ENCODE results near the gene NIPAL1. TPM values are rescaled to one million over a fixed set of nuclear protein-coding genes. Genes with fewer than 3 reads are reported as not detected.
"Not testable (repeated sequence)": the region's sequence is repeated elsewhere in the genome, so short reads cannot be mapped to it uniquely, and the experiment has no call there.

The NIPAL1 gene
- total RNA-seq, 1 experiment from 2014 or later, result 21.0 TPM

DNA sequence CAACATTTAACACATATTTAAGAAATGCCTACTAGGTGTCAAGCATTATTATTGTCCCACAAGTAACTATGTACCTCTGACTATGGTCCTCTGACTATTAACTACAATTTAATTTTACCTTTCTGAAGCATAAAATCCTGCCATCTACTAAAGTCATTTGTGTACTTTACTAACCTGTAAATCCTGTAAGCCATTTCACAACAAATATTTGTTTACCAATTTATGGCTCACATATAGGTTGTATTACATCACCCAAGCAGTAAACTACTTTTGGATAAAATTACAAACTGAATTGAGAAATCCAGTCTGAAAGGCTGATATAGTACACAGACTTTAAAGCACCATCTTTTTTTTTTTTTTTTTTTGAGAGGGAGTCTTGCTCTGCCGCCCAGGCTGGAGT is 43.9 kb upstream of the NIPAL1 start:
- Mint-ChIP-seq H3K4me1 (ENCODE audit: low read depth, unreplicated experiment) (no peaks in the 10 kb centered on the region), H3K9me3 (ENCODE audit: low read depth, unreplicated experiment) (no peaks in the 10 kb centered on the region), H3K36me3 (ENCODE audit: insufficient read depth, unreplicated experiment) (no peaks in the 10 kb centered on the region), H3K27me3 (ENCODE audit: unreplicated experiment) (no peaks in the 10 kb centered on the region), H3K4me3 (ENCODE audit: low read depth, unreplicated experiment) (no peak overlapping the region), H3K27ac (ENCODE audit: unreplicated experiment) (no peak overlapping the region)
- intact Hi-C loops (cut with micrococcal nuclease; ENCODE audit: unreplicated experiment), result no loop called here
- no TSS peak for BruUV-seq (replicated peaks)
- DNase-seq, result no peak
- CTCF ChIA-PET, result no interaction called here
- TF ChIP-seq, protein P1, sequence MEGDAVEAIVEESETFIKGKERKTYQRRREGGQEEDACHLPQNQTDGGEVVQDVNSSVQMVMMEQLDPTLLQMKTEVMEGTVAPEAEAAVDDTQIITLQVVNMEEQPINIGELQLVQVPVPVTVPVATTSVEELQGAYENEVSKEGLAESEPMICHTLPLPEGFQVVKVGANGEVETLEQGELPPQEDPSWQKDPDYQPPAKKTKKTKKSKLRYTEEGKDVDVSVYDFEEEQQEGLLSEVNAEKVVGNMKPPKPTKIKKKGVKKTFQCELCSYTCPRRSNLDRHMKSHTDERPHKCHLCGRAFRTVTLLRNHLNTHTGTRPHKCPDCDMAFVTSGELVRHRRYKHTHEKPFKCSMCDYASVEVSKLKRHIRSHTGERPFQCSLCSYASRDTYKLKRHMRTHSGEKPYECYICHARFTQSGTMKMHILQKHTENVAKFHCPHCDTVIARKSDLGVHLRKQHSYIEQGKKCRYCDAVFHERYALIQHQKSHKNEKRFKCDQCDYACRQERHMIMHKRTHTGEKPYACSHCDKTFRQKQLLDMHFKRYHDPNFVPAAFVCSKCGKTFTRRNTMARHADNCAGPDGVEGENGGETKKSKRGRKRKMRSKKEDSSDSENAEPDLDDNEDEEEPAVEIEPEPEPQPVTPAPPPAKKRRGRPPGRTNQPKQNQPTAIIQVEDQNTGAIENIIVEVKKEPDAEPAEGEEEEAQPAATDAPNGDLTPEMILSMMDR (IDR thresholded peaks at IDR 0.05; ENCODE audit: unreplicated experiment), result no peak

DNA sequence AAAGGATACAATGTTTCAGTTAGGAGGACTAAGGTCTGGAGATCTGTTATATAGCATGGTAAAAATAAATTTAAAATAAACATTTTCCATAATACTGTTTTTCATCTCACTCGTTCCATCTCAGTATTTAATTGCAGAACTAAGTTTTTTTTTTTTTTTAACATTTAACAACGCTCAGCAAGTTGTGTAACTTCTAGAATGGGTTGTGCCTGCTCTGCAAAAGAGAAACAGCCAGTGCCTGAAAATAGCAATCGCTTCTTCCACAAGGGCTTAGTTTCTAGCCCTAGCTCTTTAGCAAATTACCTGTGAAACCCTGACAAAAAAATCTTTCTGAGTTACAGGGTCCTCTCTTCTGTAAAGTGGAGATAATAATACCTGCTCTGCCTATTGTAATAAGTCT is 42.0 kb upstream of the NIPAL1 start:
- Mint-ChIP-seq H3K4me3 (ENCODE audit: low read depth, unreplicated experiment) (no peak overlapping the region), H3K9me3 (ENCODE audit: low read depth, unreplicated experiment) (no peaks in the 10 kb centered on the region), H3K36me3 (ENCODE audit: insufficient read depth, unreplicated experiment) (no peaks in the 10 kb centered on the region), H3K27me3 (ENCODE audit: unreplicated experiment) (no peaks in the 10 kb centered on the region), H3K4me1 (ENCODE audit: low read depth, unreplicated experiment) (no peaks in the 10 kb centered on the region), H3K27ac (ENCODE audit: unreplicated experiment) (no peak overlapping the region)
- no TSS peak for BruUV-seq (replicated peaks)
- TF ChIP-seq, protein P1 (IDR thresholded peaks at IDR 0.05; ENCODE audit: unreplicated experiment), result no peak
- intact Hi-C loops (cut with micrococcal nuclease; ENCODE audit: unreplicated experiment), result no loop called here
- DNase-seq, result no peak
- CTCF ChIA-PET, result no interaction called here

DNA sequence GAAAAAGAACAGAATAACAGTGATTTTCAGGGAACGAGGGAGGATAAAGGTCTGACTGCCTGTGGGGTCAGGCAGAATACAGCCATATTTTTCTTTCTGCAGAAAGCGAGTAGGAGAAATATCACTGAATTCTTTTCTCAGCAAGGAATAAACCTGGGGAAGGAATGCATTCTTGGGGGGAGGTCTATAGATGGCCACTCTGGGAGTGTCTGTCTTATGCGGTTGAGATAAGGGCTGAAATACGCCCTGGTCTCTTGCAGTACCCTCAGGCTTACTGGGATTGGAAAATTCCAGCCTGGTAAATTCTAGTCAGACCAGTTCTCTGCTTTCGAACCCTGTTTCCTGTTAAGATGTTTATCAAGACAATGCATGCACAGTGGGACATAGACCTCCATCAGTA is 26.4 kb upstream of the NIPAL1 start:
- intact Hi-C loops (cut with micrococcal nuclease; ENCODE audit: unreplicated experiment), result no loop called here
- no TSS peak for BruUV-seq (replicated peaks)
- Mint-ChIP-seq H3K4me1 (ENCODE audit: low read depth, unreplicated experiment) (no peaks in the 10 kb centered on the region), H3K4me3 (ENCODE audit: low read depth, unreplicated experiment) (no peak overlapping the region), H3K9me3 (ENCODE audit: low read depth, unreplicated experiment) (peaks cover 11% of the 10 kb centered on the region), H3K27ac (ENCODE audit: unreplicated experiment) (no peak overlapping the region), H3K36me3 (ENCODE audit: insufficient read depth, unreplicated experiment) (no peaks in the 10 kb centered on the region), H3K27me3 (ENCODE audit: unreplicated experiment) (no peaks in the 10 kb centered on the region)
- CTCF ChIA-PET, result no interaction called here
- TF ChIP-seq, protein P1 (IDR thresholded peaks at IDR 0.05; ENCODE audit: unreplicated experiment), result no peak
- no peak for DNase-seq

DNA sequence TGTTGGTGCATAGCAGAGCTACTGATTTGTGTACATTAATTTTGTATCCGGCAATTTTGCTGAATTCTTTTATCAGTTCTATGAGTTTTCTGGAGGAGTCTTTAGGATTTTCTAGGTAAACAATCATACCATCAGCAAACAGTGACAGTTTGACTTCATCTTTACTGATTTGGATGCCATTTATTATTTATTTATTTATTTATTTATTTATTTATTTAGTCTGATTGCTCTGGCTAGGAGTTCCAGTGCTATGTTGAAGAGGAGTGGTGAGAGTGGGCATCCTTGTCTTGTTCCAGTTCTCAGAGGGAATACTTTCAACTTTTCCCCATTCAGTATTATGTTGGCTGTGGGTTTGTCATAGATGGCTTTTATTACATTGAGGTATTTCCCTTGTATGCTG is 24.1 kb upstream of the NIPAL1 start:
- BruUV-seq (replicated peaks); H3K27me3 Mint-ChIP-seq (ENCODE audit: unreplicated experiment); intact Hi-C loops (cut with micrococcal nuclease; ENCODE audit: unreplicated experiment); H3K4me1 Mint-ChIP-seq (ENCODE audit: low read depth, unreplicated experiment); H3K27ac Mint-ChIP-seq (ENCODE audit: unreplicated experiment); H3K4me3 Mint-ChIP-seq (ENCODE audit: low read depth, unreplicated experiment); CTCF ChIA-PET; DNase-seq; H3K36me3 Mint-ChIP-seq (ENCODE audit: insufficient read depth, unreplicated experiment): not testable (repeated sequence)
- peaks cover 15% of the 10 kb centered on the region for H3K9me3 Mint-ChIP-seq (ENCODE audit: low read depth, unreplicated experiment)

DNA sequence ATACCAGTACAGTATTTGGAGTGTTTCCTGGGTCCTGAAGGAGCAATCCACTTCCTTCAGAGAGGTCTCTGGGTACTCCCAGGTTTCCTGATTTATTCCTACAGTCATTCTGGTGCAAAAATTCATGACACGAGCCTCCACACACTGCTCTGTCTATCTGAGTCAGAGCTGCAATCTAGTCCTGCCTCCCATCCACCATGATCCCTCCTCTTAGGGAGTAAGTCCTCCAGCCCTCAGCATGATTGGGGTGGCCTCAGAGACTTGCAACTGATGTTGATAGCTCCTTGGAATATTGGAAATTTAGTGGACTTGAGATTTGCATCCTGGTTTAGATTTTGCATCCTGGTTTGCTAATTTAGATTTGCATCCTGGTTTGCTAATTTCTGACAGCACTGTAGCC is 20.6 kb upstream of the NIPAL1 start:
- no peaks in the 10 kb centered on the region for H3K27me3 Mint-ChIP-seq (ENCODE audit: unreplicated experiment)
- TF ChIP-seq, protein P1 (IDR thresholded peaks at IDR 0.05; ENCODE audit: unreplicated experiment), result no peak
- DNase-seq, result no peak
- BruUV-seq (replicated peaks), result no TSS peak
- H3K4me1 Mint-ChIP-seq (ENCODE audit: low read depth, unreplicated experiment), result no peaks in the 10 kb centered on the region
- H3K4me3 Mint-ChIP-seq (ENCODE audit: low read depth, unreplicated experiment), result no peak overlapping the region
- H3K36me3 Mint-ChIP-seq (ENCODE audit: insufficient read depth, unreplicated experiment), result no peaks in the 10 kb centered on the region
- CTCF ChIA-PET, result no interaction called here
- no peak overlapping the region for H3K27ac Mint-ChIP-seq (ENCODE audit: unreplicated experiment)
- intact Hi-C loops (cut with micrococcal nuclease; ENCODE audit: unreplicated experiment), result no loop called here
- H3K9me3 Mint-ChIP-seq (ENCODE audit: low read depth, unreplicated experiment), result peaks cover 14% of the 10 kb centered on the region
